NCI-H2196 (cell line): Measurements from ENCODE around the gene ZNF462.
"Not testable (repeated sequence)": the region's sequence is repeated elsewhere in the genome, so short reads cannot be mapped to it uniquely, and the experiment has no call there.

ENCODE experiments used
- DNase-seq: peaks from one replicate; lab custom pipeline; 2025; ENCODE audit not compliant: unreplicated experiment; lab: John Stamatoyannopoulos, UW

Gene ZNF462, protein sequence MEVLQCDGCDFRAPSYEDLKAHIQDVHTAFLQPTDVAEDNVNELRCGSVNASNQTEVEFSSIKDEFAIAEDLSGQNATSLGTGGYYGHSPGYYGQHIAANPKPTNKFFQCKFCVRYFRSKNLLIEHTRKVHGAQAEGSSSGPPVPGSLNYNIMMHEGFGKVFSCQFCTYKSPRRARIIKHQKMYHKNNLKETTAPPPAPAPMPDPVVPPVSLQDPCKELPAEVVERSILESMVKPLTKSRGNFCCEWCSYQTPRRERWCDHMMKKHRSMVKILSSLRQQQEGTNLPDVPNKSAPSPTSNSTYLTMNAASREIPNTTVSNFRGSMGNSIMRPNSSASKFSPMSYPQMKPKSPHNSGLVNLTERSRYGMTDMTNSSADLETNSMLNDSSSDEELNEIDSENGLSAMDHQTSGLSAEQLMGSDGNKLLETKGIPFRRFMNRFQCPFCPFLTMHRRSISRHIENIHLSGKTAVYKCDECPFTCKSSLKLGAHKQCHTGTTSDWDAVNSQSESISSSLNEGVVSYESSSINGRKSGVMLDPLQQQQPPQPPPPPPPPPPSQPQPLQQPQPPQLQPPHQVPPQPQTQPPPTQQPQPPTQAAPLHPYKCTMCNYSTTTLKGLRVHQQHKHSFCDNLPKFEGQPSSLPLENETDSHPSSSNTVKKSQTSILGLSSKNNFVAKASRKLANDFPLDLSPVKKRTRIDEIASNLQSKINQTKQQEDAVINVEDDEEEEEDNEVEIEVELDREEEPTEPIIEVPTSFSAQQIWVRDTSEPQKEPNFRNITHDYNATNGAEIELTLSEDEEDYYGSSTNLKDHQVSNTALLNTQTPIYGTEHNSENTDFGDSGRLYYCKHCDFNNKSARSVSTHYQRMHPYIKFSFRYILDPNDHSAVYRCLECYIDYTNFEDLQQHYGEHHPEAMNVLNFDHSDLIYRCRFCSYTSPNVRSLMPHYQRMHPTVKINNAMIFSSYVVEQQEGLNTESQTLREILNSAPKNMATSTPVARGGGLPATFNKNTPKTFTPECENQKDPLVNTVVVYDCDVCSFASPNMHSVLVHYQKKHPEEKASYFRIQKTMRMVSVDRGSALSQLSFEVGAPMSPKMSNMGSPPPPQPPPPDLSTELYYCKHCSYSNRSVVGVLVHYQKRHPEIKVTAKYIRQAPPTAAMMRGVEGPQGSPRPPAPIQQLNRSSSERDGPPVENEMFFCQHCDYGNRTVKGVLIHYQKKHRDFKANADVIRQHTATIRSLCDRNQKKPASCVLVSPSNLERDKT (N-terminal part only)

DNA sequence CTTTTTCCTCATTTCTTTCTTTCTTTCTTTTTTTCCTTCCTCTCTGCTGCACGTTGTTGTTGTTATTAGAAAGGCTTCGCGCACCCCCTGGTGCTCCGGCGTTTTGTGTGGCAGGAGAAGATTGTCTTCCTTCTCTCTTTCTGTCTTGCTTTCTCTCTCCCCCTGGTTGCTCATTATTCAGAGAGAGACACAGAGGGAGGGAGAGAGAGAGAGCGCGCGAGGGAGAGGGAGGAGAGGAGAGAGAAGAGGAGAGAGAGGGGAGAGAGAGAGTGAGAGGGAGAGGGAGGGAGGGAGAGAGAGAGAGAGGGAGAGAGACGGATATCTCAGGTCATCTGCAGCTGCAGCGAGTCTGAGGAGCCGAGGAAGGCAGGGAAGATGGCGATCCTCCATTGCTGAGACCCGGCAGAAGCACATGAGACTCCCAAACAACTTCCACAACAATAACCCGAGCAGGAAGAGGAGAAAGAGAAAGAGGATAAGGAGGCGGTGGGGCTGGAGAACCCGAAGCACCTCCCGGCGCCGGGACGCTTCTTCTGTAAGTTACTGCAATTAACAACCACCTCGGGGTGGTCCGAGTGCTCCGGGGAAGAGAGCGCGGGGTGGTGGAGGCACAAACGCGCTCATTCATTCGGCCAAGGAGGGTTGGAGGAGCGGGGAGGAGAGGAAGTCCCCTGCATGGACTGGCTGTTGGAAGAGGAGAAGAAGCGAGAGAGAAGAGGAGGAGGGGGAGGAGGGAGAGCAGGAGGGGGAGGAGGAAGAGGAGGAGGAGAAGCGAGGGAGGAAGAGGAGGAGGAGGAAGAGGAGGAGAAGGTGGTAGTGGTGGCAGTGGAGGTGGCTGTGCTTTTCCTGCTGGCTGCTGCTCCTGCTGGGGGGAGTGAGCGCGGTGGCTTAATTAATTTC, at the start of gene ZNF462:
ZNF462 (plus strand) TSS at position 346 of the 900 bp plus-strand sequence. CDS start 60,218 bp downstream, outside the sequence.
- no peak for DNase-seq

DNA sequence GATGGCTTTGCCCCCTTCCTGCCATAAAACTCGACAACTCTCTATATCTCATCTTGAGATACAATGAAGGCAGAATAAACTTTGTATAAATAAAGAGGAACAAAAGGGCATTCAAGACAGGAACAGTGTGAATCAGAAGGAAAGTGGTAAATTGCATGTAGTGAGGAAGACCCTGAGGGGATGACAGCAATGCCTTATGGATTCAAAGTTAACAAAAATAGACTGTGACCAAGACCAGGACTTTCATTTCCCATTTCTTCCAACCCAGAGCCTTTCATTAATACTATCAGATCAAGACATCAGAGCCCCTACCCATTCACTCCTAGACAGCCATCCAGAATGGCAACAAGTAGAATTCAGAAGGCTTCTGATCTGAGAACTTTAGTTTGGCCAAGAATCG, 46.4 kb upstream of the ZNF462 start:
- DNase-seq = no peak

DNA sequence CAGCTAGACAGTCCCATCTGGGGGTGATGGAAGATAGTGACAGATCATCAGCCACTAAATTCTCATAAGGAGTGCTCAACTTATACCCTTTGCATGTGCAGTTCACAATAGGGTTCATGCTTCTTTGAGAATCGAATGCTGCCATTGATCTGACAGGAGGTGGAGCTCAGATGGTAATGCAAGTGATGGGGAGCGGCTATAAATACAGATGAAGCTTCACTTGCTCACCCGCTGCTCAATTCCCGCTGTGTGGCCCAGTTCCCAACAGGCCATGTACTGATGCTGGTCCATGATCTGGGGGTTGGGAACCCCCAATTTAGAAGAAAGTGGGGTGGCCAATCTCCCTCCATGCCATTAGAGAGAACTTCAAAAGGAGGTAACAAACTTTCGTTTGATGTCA, 44.9 kb upstream of the ZNF462 start:
- DNase-seq = no peak

DNA sequence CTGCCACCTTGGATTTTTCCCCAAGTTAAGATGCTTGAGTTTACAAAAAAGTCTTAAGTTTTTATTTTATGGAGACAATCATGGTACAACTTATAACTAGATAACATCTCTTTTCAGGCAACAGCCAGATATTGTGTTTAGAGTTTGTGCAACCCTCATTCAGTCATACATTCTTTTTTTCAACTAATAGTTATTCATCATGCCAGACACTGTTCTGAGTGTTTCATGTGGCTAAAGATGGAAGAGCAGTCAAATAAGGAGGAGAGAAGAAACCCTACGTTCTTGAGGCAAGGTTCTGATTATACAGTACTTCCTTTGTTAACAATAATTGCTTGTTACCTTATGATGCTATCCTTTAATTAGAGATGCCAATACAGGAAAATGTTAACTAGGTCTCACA, 42.1 kb upstream of the ZNF462 start:
- DNase-seq = no peak

DNA sequence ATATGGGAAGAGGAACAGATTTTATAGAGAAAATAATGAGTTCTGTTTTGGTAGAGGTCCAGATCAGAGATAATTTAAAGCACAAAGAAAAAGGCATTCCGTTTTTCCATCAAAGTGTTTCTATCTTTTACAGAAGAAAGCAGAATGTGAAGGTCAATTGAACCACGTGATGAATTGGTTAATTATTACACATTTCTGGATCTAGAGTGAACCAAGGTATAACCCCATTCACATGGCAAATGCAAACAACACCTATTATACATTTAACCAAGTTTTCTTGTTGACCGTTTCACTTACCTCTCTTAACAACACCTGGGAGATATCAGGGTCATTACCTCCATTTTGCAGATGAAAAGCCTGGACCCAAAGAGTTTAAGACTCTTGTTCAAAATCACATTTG, 34.9 kb upstream of the ZNF462 start:
- DNase-seq = no peak

DNA sequence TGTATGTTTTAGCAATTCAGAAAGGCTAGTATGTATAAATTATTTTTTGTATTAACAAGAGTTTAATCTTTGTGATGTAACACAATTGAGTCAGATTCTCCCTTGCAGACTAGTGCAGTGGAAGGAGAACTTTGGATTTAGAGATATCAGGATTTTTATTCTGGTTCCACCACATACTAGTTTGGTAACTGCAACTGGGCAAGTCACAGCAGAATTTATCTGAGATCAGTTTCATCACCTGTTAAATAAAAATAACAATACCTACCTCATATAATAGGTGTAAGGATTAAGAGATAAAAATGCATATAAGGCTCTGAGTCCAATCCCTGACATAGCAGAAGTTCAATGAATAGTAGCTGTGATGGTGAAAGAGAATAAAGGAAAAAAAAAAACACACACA, 34.0 kb upstream of the ZNF462 start:
- DNase-seq = no peak

DNA sequence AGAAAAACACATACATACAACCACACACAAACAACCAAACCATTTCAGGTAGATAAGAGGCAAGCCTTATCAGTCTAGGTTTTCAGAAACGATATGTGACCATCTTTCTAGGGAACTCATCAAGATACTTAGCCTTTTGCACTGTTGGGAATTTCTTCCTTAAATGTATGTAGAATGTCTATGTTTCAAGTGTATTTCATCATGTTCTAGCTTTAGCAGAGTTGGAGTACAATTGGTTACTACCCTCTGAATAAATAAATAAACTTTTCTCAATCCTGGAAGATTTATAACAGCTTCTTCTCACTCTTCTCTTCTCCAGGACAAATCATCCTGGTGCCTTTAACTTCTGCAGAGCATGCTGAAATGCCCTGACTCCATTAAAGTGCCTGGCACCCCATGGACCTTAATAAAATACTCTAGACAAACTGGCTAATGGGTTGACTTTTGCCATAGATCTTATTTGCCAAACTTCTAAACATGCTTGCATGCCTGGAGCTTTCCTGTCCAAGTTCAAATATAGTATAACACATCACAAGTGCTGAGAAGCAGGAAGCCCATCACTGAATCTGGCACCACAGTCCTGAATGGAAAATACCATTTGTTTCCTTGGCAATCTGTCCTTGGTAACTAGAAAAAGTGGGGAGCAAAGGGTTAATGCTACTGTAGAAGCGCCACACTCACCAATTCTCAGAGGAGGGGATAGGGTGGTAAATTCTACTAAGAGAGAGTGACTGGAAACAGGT, 33.1 kb upstream of the ZNF462 start:
- DNase-seq = no peak

DNA sequence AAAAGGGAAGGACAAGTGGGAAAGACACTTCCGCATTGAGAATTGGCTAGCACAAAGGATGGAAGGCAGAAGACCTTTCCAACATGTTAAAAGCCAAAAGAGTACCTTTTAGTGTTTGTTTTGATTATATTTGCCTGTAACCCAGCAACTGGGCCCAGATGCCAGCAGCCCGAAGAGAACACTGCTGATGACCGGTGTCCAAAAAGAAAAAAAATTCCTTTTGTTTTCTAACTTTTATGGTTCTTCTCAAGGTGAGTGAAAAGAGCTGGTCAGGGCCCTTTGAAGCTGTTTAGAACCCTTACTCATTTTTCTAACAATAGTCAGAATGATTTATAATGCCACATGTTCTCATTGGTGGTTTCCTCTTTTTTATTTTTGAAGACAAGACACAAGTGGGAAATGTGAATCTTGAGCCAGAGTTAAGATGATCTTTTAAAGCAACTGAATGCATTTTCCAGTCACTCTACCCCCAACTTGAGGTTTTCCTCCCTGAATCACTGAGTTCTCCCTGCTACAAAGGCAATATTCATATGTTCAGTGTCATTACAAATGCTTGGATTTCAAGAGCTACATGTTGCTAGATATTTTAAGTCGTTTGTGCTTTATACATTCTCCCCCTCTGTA, 32.3 kb upstream of the ZNF462 start:
- no peak for DNase-seq

DNA sequence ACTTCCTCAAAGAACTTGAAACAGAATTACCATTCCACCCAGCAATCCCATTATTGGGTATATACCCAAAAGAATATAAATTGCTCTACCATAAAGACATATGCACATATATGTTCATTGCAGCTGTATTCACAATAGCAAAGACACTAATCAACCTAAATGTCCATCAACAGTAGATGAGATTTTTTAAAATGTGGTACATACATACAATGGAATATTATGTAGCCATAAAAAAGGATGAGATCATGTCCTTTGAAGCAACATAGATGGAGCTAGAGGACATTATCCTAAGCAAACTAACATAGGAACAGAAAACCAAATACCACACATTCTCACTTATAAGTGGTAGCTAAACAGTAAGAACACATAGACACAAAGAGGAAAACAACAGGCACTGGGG, 28.1 kb upstream of the ZNF462 start:
- no peak for DNase-seq

DNA sequence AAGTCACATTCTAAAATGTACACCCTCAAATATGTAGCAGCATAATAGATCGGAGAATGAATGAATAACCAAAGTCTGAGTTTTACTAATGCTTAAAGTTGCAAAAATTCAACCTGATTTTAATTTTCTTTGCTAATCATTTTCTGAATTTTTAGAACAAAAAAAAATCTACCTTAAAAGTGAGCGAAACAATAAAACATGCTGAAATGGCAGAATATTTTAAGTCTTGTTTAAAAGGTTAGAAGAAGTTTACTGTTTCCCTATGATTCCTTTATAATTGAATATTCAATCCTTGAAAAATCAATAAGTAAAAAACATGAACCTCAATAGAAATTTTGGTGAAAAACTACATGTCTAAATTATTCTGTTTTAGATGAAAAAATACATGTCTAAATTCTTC, 27.1 kb upstream of the ZNF462 start:
- no peak for DNase-seq

DNA sequence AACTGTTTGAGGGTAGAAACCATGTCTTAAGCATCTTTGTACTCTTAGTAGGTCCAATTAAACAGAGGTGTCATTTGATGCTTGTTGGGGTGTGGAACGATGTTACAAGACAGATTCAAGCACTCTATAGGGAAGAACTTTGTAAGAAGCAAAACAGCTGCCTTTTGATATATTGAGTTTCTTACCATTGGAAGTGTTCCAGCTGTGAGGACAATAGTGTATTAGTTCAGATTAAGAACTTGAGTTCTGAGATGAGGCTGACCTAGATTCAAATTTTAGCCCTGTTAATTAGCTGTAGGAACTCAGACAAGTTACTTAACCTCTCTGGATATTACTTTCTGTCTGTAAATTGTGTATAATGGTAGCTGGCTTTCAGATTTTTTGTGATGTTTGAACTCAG, 19.6 kb upstream of the ZNF462 start:
- DNase-seq = no peak

DNA sequence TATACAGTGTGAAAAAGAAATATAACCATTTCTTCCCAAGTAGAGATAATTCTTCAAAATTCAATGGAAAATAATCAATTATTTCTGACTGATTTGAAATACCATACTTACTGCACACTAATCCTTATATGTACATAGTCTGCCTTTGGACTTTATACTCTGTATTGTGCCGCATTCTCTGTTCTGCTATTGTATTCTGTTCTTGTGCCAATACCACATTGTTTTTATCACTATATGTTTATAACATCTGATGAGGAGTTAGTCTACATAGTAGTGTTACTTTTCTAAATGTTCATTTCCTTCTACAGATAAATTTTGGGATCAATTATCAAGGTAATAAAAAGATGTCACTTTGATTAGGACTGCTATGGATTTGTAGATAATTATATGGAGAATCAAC, 16.7 kb upstream of the ZNF462 start:
- no peak for DNase-seq

DNA sequence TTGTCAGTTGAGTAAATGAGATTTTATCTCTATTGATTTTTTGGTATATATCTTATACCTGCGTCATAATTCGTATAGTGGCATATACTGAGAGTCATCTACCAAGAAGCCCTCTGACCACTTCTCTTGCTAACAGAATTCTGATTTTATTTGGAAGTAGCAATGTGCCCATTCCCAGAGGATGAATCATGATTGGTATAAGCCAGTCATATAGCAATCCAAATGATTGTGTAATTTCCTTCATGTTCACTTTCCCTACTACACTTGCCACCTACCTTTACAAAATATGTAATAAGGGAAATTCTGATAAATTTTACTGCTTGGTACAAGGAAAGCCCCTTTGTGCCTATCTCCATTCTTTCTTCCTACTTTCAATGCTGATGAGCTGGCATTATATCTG, 16.1 kb upstream of the ZNF462 start:
- no peak for DNase-seq

DNA sequence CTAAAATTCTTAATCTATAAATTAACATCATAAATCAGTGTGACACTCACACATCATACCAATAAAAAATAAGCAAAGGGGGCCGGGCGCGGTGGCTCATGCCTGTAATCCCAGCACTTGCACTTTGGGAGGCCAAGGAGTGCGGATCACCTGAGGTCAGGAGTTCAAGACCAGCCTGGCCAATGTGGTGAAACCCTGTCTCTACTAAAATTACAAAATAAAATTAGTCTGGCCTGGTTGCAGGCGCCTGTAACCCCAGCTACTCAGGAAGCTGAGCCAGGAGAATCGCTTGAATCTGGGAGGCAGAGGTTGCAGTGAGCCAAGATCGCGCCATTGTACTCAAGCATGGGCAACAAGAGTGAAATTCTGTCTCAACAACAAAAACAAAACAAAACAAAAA, 11.3 kb upstream of the ZNF462 start:
- DNase-seq = not testable (repeated sequence)

DNA sequence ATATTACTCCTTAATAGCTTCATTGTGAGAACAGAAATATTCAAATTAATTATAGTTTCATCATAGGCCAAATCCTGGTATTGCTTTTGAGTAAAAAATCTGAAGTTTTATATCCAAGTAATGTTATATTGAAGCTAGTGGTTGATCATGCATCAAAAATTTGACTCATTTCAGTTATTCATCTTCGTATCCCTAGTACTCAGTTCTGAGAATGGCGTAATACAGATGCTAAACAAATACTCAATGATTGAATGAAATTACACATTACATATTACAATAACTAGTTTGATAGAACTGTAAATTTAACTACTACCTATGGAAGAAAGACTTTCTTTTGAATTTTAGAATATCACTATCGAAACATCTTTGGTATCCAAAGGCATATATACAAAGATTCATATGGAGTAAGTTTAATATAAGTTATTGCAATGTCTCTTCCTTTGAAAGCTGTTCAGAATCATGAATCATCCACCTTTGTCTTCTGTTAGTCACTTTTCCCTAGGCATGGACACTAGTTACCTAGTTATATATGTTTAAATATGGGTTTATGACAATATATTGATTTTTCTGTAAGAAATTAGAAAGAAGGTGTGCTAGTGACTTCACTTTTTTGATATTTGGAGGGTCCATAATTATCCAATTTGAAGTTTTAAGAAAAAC, 5.0 kb upstream of the ZNF462 start:
- no peak for DNase-seq

DNA sequence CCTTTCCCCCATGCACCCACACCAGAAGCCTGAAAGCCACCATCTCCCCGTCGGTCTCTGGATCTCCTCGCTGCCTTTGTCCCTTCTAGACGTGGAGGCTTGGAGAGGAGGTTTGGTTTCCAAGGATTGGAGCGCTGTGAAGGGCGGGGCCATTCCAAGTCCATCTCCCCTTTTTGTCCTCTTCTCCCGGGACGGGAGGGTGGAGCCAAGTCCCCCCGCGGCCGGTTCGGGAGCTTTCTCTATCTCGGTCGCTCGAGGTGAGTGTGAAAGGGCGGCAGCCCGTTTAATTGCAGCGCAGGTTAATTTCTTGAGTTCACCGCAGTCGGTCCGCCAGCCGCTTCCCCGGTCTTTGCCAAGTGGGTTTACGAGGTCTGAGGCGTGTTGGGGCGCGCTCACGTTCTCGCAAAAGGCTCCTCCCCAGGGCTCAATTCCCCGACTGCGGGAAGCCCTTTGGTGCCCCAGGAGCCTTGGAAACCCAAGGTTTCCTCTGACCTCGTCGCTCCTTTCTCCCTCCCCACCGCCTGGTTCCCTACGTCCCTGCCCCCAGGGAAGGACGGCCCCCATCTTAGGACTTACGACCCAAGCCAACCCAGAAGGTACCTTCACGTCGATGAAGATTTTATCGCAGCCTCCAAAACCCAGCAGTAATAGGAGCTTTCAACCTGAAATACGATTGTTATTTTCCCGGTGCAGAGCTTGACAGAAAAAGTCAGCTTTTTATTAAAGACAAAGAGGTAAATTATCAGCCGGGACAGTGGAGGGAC, 2.8 kb upstream of the ZNF462 start:
- DNase-seq = no peak

DNA sequence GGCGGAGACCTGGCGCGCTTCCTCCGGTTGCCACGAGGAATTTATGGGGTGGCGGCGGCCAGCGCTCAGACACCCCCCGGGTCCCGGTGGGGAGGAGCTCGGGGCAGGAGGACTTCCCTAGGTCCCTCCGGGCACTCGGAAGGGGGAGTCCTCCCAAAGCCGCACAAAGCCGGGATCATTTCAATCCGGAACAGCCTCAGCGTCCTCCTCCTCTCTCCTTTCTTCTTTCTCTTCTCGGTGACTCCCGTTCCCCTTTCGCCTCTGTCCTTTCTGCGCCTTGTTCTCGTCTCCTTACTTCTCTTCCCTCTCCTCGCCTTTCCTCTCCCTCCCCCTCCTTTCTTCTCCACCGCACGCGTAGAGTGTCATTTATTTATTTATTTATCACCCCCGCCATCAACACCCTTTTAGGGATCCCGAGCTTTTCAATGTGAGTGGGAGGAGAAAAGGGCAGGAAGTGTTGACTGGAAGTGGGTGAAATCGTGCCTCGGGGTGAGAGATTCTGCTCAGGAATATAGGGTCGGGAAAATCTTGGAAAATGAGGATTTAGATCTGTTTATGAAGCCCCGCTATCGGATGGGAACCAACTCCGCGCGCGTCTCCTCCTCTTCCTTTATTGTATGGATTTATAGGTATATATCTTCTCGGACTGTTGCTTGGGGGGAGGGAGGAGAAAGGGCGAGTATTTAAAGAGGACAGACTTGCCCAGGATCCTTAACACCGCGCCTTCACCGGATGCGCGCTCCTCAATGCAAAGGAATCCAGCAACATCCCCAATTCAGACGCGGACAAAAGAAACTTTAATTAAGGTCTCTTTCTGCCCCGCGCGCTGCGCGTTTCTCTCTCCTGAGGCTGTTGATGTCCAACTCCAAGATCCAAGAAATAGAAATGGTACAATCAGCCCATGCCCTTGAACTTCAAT, 2.0 kb upstream of the ZNF462 start:
- DNase-seq = no peak
